K562 (cell line): ENCODE results near the gene TMC5. TPM values are rescaled to one million over a fixed set of nuclear protein-coding genes. Genes with fewer than 3 reads are reported as not detected.
A peak's percentile ranks its signal among the peaks of the same experiment; 100 is the strongest.

Source experiments
- CEBPB ChIP-seq: fragments of 450-650 bp; IDR thresholded peaks from 2 replicates; pipeline ENCODE4 v1.6.1; 2016; ENCODE audit warnings: missing genetic modification characterization, missing compliant biosample characterization
- LEF1 ChIP-seq: fragments of 450-650 bp; IDR thresholded peaks from 2 replicates; pipeline ENCODE4 v1.6.1; 2016; ENCODE audit warnings: mild to moderate bottlenecking
- SPI1 ChIP-seq: IDR thresholded peaks from 2 replicates; pipeline ENCODE4 v1.6.1; 2011; ENCODE audit warnings: low read depth, low read length, control low read depth, borderline replicate concordance
- polyA plus RNA-seq, 8 experiments: library from polyadenylated mRNA; depleted of rRNA in 4 of 8; stranded (reverse) in 5 of 8; unstranded in 3 of 8; fragments of >200 nt; fragmentation: Nextera tagmentation in 2 of 8; fragmentation: Illumina TruSeq in 1 of 8; extraction: Ambion mirVana in 2 of 8; extraction: Trizol in 1 of 8; gene quantifications; 2 replicates each; pipeline versions ENCODE4 v1.2.1 to v1.2.3, GENCODE V29; 2011 to 2014; ENCODE audit warnings: inconsistent platforms in 1 of 8, missing spikeins in 1 of 8
- total RNA-seq, 7 experiments: library from RNA; depleted of rRNA in 6 of 7; stranded (reverse); fragments of >200 nt in 6 of 7; fragmentation: Illumina TruSeq in 2 of 7; extraction: Trizol in 2 of 7; gene quantifications; 2 replicates each; pipeline versions ENCODE4 v1.2.1 to v1.2.3, GENCODE V29; 2011 to 2021; ENCODE audit warnings: low replicate concordance in 1 of 7
- TF ChIP-seq, protein P1 (sequence below): fragments of 250-450 bp; sonication (Bioruptor Pico); IDR thresholded peaks from 2 replicates; pipeline ENCODE4 v1.4.0; 2020; ENCODE audit warnings: mild to moderate bottlenecking, moderate library complexity
- TF ChIP-seq, protein P2 (sequence below): sonication (generic); formaldehyde crosslinking; IDR thresholded peaks from 2 replicates; pipeline ENCODE4 v1.8.1; 2022; ENCODE audit warnings: missing genetic modification reagents

TMC5 gene
- total and polyA plus RNA-seq, 9 of the 15 experiments (the other 6 are each of a cell fraction or from before 2014, with no cell fraction given) = 0.83 to 2.6 (median 1.6) TPM

DNA sequence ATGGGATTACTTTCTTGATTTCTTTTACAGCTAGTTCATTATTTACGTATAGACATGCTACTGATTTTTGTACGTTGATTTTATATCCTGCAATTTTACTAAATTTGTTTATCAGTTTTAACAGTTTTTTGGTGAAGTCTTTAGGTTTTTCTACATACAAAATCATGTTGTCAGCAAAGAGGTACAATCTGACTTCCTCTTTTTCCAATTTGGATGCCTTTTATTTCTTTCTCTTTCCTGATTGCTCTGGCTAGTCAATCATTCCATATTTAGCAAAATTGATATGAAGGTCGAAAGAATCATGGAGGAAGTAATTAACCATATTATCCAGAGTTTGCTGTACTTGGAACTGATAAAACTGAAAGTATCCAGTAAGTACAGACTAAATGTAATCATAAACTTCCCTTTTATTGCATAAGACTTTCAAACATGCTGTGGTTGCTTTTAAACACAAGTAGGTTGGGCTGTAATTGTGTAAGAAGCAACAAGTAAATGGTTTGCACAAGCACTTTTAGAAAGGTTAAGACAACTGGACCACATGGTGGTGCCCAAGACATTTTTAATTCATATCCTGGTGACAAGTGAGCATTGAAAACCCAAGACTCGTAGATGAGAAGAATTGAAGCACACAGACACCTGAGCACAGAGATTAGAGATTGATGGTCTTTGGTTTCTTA lies 95.8 kb downstream of the TMC5 start (continued):
- TF ChIP-seq, protein P1, sequence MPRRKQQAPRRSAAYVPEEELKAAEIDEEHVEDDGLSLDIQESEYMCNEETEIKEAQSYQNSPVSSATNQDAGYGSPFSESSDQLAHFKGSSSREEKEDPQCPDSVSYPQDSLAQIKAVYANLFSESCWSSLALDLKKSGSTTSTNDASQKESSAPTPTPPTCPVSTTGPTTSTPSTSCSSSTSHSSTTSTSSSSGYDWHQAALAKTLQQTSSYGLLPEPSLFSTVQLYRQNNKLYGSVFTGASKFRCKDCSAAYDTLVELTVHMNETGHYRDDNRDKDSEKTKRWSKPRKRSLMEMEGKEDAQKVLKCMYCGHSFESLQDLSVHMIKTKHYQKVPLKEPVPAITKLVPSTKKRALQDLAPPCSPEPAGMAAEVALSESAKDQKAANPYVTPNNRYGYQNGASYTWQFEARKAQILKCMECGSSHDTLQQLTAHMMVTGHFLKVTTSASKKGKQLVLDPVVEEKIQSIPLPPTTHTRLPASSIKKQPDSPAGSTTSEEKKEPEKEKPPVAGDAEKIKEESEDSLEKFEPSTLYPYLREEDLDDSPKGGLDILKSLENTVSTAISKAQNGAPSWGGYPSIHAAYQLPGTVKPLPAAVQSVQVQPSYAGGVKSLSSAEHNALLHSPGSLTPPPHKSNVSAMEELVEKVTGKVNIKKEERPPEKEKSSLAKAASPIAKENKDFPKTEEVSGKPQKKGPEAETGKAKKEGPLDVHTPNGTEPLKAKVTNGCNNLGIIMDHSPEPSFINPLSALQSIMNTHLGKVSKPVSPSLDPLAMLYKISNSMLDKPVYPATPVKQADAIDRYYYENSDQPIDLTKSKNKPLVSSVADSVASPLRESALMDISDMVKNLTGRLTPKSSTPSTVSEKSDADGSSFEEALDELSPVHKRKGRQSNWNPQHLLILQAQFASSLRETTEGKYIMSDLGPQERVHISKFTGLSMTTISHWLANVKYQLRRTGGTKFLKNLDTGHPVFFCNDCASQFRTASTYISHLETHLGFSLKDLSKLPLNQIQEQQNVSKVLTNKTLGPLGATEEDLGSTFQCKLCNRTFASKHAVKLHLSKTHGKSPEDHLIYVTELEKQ (CRISPR knock-in tag) = no peak
- peak; percentile 68 for TF ChIP-seq SPI1
- TF ChIP-seq, protein P2, sequence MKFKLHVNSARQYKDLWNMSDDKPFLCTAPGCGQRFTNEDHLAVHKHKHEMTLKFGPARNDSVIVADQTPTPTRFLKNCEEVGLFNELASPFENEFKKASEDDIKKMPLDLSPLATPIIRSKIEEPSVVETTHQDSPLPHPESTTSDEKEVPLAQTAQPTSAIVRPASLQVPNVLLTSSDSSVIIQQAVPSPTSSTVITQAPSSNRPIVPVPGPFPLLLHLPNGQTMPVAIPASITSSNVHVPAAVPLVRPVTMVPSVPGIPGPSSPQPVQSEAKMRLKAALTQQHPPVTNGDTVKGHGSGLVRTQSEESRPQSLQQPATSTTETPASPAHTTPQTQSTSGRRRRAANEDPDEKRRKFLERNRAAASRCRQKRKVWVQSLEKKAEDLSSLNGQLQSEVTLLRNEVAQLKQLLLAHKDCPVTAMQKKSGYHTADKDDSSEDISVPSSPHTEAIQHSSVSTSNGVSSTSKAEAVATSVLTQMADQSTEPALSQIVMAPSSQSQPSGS (CRISPR knock-in tag) = no peak
- no peak for TF ChIP-seq LEF1
- TF ChIP-seq CEBPB = peak; percentile 80
